NCI-H2196 treated with DMSO at 0.1 percent for 48 hours (cell line): Measurements from ENCODE around the gene SLC37A1.

Source experiments
- DNase-seq: peaks from one replicate; lab custom pipeline; 2025; ENCODE audit not compliant: unreplicated experiment; lab: John Stamatoyannopoulos, UW

Gene SLC37A1

GRCh38 chr21:42591170-42591869 is 77.7 kb downstream of the SLC37A1 start:
- no peak for DNase-seq

GRCh38 chr21:42592156-42592820 is 78.6 kb downstream of the SLC37A1 start:
- no peak for DNase-seq

- no peak for DNase-seq
Observed at GRCh38 chr21:42593007-42593814, 79.6 kb downstream of the SLC37A1 start.

- no peak for DNase-seq
Observed at GRCh38 chr21:42594616-42595282, 81.1 kb downstream of the SLC37A1 start.

- DNase-seq, result no peak
Observed at GRCh38 chr21:42595283-42596187, 81.9 kb downstream of the SLC37A1 start.

DNA sequence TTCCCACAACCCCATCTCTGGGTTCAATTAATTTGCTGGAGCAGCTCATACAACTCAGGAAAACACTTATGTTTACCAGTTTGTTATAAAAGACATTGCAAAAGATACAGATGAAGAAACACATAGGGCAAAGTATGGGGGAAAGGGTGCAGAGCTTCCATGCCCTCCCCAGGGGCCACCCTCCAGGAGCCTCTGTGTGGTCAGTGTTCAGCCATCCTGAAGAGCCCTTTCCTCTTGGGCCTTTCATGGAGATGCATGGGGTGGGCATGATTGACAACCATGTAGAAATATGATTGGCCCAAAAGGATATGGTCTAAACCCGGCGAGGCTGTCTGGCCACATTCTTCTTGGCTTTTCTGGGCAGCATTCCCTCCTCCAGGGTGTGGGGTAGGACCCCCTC is 83.0 kb downstream of the SLC37A1 start:
- no peak for DNase-seq

GRCh38 chr21:42597487-42598158 is 84.0 kb downstream of the SLC37A1 start:
- DNase-seq, result no peak

- DNase-seq, result no peak
Observed at GRCh38 chr21:42598159-42598735, 84.6 kb downstream of the SLC37A1 start.

GRCh38 chr21:42599486-42599885 is 85.8 kb downstream of the SLC37A1 start:
- no peak for DNase-seq

GRCh38 chr21:42599962-42600361 is 86.3 kb downstream of the SLC37A1 start:
- DNase-seq, result no peak

DNA sequence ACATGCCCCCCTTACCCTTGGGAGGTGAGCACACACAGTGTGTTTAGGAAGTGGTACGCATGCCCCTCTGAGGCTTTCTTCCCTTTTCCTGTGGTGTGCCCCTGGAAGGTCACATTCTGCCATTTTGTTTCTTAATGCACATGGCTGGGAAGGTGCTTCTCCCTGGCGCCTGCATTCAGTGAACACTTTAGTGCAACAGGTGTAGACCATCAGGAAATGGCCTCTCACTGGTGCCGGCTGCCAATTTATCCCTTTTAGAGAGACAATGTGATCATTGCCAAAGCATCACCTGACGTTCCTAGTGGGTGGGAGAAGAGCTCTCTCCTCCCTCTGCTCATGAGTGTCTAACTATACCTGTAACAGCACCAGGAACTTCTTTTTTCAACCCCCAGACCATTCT is 88.0 kb downstream of the SLC37A1 start:
- DNase-seq, result no peak

- DNase-seq, result no peak
Observed at GRCh38 chr21:42607102-42607501, 93.5 kb downstream of the SLC37A1 start.

DNA sequence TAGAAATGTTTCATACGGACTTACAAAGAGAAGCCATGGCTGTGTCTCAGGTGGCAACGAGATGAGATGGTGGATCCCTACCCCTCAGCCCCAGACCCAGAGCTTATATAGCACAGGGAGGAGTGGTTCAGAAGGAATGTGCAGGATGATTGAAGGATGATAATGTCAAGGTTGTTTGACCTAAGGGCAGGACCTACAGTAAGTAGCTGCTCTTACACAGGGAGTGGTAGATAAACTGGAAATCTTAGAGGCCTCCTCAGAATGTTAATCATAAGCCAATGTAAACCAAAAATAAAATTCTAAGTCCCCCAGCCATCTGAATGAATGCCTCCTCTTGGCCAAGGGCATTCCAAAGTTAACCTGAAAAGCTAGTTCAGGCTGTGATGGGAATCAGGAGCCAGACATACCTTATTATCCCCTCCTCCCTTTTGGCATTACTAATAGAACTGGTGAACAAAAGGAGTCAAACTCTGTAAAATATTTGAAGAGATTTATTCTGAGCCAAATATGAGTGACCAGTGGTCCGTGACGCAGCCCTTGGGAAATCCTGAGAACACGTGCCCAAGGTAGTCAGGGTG is 94.0 kb downstream of the SLC37A1 start:
- DNase-seq, result no peak

DNA sequence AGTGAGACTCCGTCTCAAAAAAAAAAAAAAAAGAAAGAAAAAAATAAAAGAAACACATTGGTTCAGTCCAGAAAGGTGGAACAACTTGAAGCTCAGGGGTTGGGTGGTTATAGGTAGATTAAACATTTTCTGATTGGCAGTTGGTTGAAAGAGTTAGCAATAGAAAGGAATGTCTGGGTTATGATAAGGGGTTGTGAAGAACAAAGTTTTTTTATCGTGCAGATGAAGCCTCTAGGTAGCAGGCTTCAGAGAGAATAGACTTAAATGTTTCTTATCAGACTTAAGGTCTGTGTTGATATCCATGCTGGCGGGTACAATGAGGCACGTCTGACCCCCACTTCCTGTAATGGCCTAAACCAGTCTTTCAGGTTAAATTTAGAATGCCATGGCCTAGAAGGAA is 94.8 kb downstream of the SLC37A1 start:
- no peak for DNase-seq

DNA sequence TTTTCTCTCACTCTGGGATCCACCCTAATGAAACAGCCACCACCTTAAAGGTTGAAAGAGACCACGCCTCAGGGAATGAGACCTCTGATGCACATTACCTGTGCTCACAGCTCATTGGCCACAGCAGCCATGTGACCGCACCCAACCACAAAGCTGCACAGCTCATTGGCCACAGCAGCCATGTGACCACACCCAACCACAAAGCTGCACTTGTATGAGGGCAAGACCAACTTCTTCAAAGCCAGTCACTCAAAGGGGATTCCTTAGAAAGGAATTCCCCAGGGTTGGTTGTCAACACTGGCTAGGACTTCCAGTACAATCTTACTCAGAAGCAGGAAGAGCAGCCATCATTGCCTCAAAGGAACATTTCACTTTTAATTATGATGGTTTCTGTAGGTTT is 96.2 kb downstream of the SLC37A1 start:
- DNase-seq, result no peak

GRCh38 chr21:42611852-42612251 is 98.2 kb downstream of the SLC37A1 start:
- no peak for DNase-seq

GRCh38 chr21:42612390-42612789 is 98.7 kb downstream of the SLC37A1 start:
- DNase-seq, result no peak

DNA sequence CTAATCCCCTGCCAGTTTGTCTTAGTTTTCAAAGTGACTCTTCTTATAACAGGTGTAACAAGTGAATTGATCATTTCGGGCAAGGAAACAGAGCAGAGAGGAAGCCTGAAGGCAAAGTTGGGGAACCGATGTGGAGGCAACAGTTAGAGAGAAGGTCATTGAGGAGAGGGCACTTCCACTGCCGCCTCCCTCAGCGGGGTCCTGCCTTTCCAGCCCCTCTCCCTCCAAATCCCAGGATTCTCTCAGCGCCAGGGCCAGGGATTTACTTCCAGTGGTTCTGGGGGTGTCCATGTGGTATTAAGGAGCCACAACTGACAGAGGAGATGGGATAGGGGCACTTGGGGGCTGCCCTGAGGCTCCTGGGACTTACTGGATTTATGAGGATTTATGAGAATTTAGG is 100.1 kb downstream of the SLC37A1 start:
- DNase-seq, result no peak

- DNase-seq, result no peak
Observed at GRCh38 chr21:42614396-42614795, 100.7 kb downstream of the SLC37A1 start.
